ENCODE data around the gene ATF6B.

DNA sequence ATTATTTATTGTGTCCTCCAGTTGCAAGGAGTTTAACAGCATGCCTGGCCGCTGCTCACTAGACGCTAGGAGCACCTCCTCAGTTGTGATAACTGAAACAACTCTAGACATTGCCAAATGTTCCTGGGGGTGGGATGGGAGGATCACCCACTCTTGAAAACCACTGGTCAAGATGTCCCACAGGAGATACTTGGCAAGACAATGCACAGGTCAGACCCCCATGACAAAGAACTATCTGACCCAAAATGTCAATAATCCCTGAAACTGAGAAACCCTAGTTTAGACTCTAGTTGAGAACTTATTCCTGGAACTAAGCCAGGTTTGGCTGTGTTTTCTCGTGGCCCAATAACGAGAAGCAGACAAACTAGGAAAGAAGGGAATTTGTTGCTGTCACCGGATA is 11.5 kb upstream of the ATF6B start:
- TF ChIP-seq, protein P1, sequence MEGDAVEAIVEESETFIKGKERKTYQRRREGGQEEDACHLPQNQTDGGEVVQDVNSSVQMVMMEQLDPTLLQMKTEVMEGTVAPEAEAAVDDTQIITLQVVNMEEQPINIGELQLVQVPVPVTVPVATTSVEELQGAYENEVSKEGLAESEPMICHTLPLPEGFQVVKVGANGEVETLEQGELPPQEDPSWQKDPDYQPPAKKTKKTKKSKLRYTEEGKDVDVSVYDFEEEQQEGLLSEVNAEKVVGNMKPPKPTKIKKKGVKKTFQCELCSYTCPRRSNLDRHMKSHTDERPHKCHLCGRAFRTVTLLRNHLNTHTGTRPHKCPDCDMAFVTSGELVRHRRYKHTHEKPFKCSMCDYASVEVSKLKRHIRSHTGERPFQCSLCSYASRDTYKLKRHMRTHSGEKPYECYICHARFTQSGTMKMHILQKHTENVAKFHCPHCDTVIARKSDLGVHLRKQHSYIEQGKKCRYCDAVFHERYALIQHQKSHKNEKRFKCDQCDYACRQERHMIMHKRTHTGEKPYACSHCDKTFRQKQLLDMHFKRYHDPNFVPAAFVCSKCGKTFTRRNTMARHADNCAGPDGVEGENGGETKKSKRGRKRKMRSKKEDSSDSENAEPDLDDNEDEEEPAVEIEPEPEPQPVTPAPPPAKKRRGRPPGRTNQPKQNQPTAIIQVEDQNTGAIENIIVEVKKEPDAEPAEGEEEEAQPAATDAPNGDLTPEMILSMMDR (IDR thresholded peaks at IDR 0.05; ENCODE audit: low read length): no peak
- TF ChIP-seq EZH2 (optimal IDR thresholded peaks at IDR 0.05; ENCODE audit: low read depth, low read length): no peak

Measured in MM.1S (cell line).